Activated CD4-positive, CD25-positive, alpha-beta regulatory T cell treated with anti-CD3 and anti-CD28 coated beads, Interleukin-2, amount 50 U/mL, for 72 hours (primary cell): Measurements from ENCODE around the gene CAMK2D.

ENCODE experiments used
- DNase-seq: peaks from one replicate; pipeline ENCODE4 v3.0.0; 2021

CAMK2D gene

GRCh38 chr4:113677325-113677724, 84.2 kb downstream of the CAMK2D start:
- DNase-seq = no peak

- DNase-seq = no peak
Measured at GRCh38 chr4:113675731-113676697, 85.5 kb downstream of the CAMK2D start.

GRCh38 chr4:113674733-113675132, 86.8 kb downstream of the CAMK2D start:
- DNase-seq = no peak

GRCh38 chr4:113674251-113674650, 87.3 kb downstream of the CAMK2D start:
- no peak for DNase-seq

GRCh38 chr4:113673450-113673849, 88.1 kb downstream of the CAMK2D start:
- no peak for DNase-seq

- no peak for DNase-seq
Measured at GRCh38 chr4:113666386-113667114, 95.0 kb downstream of the CAMK2D start.

GRCh38 chr4:113665036-113665435, 96.5 kb downstream of the CAMK2D start:
- no peak for DNase-seq

- no peak for DNase-seq
Measured at GRCh38 chr4:113662581-113662980, 99.0 kb downstream of the CAMK2D start.

GRCh38 chr4:113659127-113659526, 102.4 kb downstream of the CAMK2D start:
- DNase-seq = no peak

- no peak for DNase-seq
Measured at GRCh38 chr4:113657586-113658233, 103.8 kb downstream of the CAMK2D start.

- DNase-seq = no peak
Measured at GRCh38 chr4:113653871-113654270, 107.7 kb downstream of the CAMK2D start.

- DNase-seq = no peak
Measured at GRCh38 chr4:113646442-113646822, 115.1 kb downstream of the CAMK2D start.

GRCh38 chr4:113645771-113646441, 115.6 kb downstream of the CAMK2D start:
- DNase-seq = no peak

GRCh38 chr4:113645288-113645687, 116.2 kb downstream of the CAMK2D start:
- no peak for DNase-seq

GRCh38 chr4:113644398-113644797, 117.1 kb downstream of the CAMK2D start:
- no peak for DNase-seq

- no peak for DNase-seq
Measured at GRCh38 chr4:113643505-113643904, 118.0 kb downstream of the CAMK2D start.

GRCh38 chr4:113641025-113641431, 120.5 kb downstream of the CAMK2D start:
- DNase-seq = no peak

GRCh38 chr4:113639326-113639725, 122.2 kb downstream of the CAMK2D start:
- DNase-seq = no peak

GRCh38 chr4:113638562-113638832, 123.0 kb downstream of the CAMK2D start:
- no peak for DNase-seq

- no peak for DNase-seq
Measured at GRCh38 chr4:113637823-113638561, 123.5 kb downstream of the CAMK2D start.

GRCh38 chr4:113637363-113637762, 124.2 kb downstream of the CAMK2D start:
- no peak for DNase-seq

- no peak for DNase-seq
Measured at GRCh38 chr4:113636877-113637276, 124.7 kb downstream of the CAMK2D start.

GRCh38 chr4:113636438-113636818, 125.1 kb downstream of the CAMK2D start:
- no peak for DNase-seq
